Activated naive CD8-positive, alpha-beta T cell treated with anti-CD3 and anti-CD28 coated beads for 36 hours (primary cell): ENCODE data around the gene PRSS36. TPM values are rescaled to one million over a fixed set of nuclear protein-coding genes. Genes with fewer than 3 reads are reported as not detected.
"Not testable (repeated sequence)": the region's sequence is repeated elsewhere in the genome, so short reads cannot be mapped to it uniquely, and the experiment has no call there.

Source experiments
- DNase-seq: peaks from one replicate; pipeline ENCODE4 v3.0.0; 2021
- H3K27ac Mint-ChIP-seq: one replicate; pipeline ENCODE4 v1.8.0; 2022; ENCODE audit warnings: mild to moderate bottlenecking, moderate library complexity, mixed read lengths
- H3K27me3 Mint-ChIP-seq: one replicate; pipeline ENCODE4 v1.8.0; 2022; ENCODE audit warnings: mild to moderate bottlenecking, mixed read lengths
- H3K36me3 Mint-ChIP-seq: one replicate; pipeline ENCODE4 v1.8.0; 2021; ENCODE audit warnings: mild to moderate bottlenecking, mixed read lengths
- H3K4me1 Mint-ChIP-seq: one replicate; pipeline ENCODE4 v1.8.0; 2021; ENCODE audit warnings: mixed read lengths
- H3K4me3 Mint-ChIP-seq: one replicate; pipeline ENCODE4 v1.8.0; 2022; ENCODE audit warnings: mild to moderate bottlenecking, moderate library complexity, mixed read lengths
- H3K9me3 Mint-ChIP-seq: one replicate; pipeline ENCODE4 v1.8.0; 2022; ENCODE audit warnings: mixed read lengths
- total RNA-seq, 2 experiments: library from RNA; stranded (reverse); gene quantifications; one replicate each; pipeline ENCODE4 v1.2.3, GENCODE V29; 2021

Gene PRSS36
- total RNA-seq, 2 experiments from 2014 or later = 0.74 TPM; not detected in 1

DNA sequence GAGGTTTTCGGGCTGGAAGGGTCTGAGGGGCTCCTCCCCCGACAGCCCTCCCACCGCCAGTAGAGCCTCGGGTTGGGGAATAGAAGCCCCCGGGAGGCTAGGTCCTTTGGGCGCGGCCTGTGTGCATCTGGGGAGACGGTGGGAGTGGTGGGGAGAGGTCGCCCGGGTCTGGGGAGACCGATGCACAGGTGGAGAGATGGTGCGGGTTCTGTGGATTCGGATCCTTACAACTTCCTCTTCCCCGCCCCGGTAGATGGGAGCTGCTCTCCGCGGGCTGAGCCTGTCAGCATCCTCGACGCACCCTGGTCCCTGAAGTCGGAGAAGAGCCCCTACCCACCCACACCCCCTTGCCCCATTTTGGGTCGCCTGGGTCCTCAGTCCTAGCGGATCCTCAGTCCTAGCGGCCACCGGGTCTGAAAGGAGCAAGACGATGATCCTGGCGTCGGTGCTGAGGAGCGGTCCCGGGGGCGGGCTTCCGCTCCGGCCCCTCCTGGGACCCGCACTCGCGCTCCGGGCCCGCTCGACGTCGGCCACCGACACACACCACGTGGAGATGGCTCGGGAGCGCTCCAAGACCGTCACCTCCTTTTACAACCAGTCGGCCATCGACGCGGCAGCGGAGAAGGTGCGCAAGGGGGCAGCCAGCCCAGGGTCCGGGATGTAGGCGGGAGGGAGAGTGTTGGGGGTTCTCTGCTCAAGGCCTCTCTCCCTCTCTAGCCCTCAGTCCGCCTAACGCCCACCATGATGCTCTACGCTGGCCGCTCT lies 40.9 kb downstream of the PRSS36 start:
- no peaks in the 10 kb centered on the region for H3K27me3 Mint-ChIP-seq
- peak overlapping the region; percentile 42 for H3K27ac Mint-ChIP-seq
- no peaks in the 10 kb centered on the region for H3K9me3 Mint-ChIP-seq
- H3K36me3 Mint-ChIP-seq = peaks cover 8% of the 10 kb centered on the region
- peaks cover 21% of the 10 kb centered on the region for H3K4me1 Mint-ChIP-seq
- peak overlapping the region; percentile 81 for H3K4me3 Mint-ChIP-seq
- DNase-seq = no peak

GRCh38 chr16:31108035-31108793 lies 41.7 kb downstream of the PRSS36 start, which contains the start of gene BCKDK:
TSS of gene BCKDK (plus strand) at chr16:31108386. CDS start at chr16:31109224, 838 bp downstream.
- peak; percentile 85 for DNase-seq
- H3K27ac Mint-ChIP-seq = peak within 1 kb of the TSS; percentile 95
- H3K36me3 Mint-ChIP-seq = peaks cover 8% of the 10 kb centered on the region
- H3K4me3 Mint-ChIP-seq = peak within 1 kb of the TSS; percentile 81
- no peaks in the 10 kb centered on the region for H3K27me3 Mint-ChIP-seq
- no peaks in the 10 kb centered on the region for H3K9me3 Mint-ChIP-seq
- peaks cover 21% of the 10 kb centered on the region for H3K4me1 Mint-ChIP-seq

- DNase-seq = peak; percentile 53
- Mint-ChIP-seq H3K4me1 (peaks cover 21% of the 10 kb centered on the region), H3K4me3 (peak overlapping the region; percentile 81), H3K9me3 (no peaks in the 10 kb centered on the region), H3K27ac (peak overlapping the region; percentile 95), H3K27me3 (no peaks in the 10 kb centered on the region), H3K36me3 (peaks cover 8% of the 10 kb centered on the region)
Measured at GRCh38 chr16:31107465-31107867, 42.4 kb downstream of the PRSS36 start.

GRCh38 chr16:31106509-31107464 lies 43.1 kb downstream of the PRSS36 start:
- H3K4me1 Mint-ChIP-seq = peaks cover 21% of the 10 kb centered on the region
- peak overlapping the region; percentile 81 for H3K4me3 Mint-ChIP-seq
- H3K36me3 Mint-ChIP-seq = peaks cover 8% of the 10 kb centered on the region
- H3K27ac Mint-ChIP-seq = peak overlapping the region; percentile 95
- H3K9me3 Mint-ChIP-seq = no peaks in the 10 kb centered on the region
- no peak for DNase-seq
- H3K27me3 Mint-ChIP-seq = no peaks in the 10 kb centered on the region

DNA sequence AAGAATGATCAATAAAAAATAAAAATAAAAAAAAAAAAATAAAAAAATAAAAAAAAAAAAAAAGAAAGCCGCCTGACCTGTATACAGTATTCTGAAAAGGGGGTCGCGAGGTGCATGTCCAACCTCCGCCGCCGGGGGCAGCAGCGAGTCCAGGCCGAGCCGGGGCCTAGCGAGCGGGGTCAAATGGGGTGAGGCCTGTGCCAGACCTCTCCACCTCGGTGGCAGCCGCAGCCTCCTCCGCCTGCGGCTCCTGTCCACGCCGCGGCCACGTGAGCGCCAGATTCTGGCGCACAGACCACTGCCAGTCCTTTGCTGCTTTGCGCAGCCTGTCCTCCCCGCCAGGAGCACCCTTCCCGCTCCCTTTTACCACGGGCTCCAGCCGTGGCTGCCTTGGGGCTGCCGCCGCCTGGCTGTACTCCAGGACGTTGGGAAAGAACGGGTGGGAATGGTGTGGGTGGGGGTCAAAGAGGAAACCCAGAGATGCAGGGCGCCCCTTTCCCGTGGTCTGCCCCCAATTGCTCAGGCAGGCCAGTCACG lies 44.1 kb downstream of the PRSS36 start:
- Mint-ChIP-seq H3K27me3 (no peaks in the 10 kb centered on the region), H3K36me3 (peaks cover 8% of the 10 kb centered on the region), H3K4me3 (peak overlapping the region; percentile 18), H3K9me3 (no peaks in the 10 kb centered on the region), H3K4me1 (peaks cover 21% of the 10 kb centered on the region), H3K27ac (peak overlapping the region; percentile 48)
- DNase-seq = peak; percentile 87

DNA sequence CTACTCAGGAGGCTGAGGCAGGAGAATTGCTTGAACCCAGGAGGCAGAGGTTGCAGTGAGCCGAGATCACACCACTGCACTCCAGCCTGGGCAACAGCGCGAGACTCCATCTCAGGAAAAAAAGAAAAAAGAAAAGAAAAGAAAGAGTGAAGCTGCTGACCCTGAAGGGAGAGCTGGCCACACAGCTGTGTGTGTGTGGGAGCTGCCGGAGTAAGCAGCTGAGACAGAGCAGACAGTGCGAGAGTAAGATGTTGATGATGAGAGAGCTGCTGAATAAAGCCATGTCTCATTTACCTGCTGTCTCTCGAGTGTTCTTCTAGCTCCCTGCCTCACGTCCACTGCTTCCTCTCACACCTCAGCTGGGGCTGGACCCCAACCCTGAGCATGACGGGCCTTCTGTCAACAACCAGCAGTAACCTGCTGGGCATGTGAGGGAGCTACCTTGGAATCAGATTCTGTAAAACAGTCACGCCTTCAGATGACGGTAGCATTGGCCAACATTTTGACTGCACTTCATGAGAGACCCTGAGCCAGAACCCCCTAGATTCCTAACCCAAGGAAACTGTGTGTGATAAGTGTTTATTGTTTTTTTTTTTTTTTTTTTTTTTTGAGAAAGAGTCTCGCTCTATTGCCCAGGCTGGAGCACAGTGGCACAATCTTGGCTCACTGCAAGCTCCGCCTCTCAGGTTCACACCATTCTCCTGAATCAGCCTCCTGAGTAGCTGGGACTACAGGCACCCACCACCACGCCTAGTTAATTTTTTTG lies 48.8 kb downstream of the PRSS36 start:
- H3K27me3 Mint-ChIP-seq, H3K4me3 Mint-ChIP-seq, H3K4me1 Mint-ChIP-seq, H3K27ac Mint-ChIP-seq, H3K36me3 Mint-ChIP-seq, H3K9me3 Mint-ChIP-seq, DNase-seq: not testable (repeated sequence)

GRCh38 chr16:31099860-31100638 lies 49.8 kb downstream of the PRSS36 start:
- DNase-seq = no peak
- no peak overlapping the region for H3K4me3 Mint-ChIP-seq
- H3K27me3 Mint-ChIP-seq = no peaks in the 10 kb centered on the region
- no peaks in the 10 kb centered on the region for H3K9me3 Mint-ChIP-seq
- H3K4me1 Mint-ChIP-seq = peaks cover 8% of the 10 kb centered on the region
- no peaks in the 10 kb centered on the region for H3K36me3 Mint-ChIP-seq
- no peak overlapping the region for H3K27ac Mint-ChIP-seq

- no peaks in the 10 kb centered on the region for H3K27me3 Mint-ChIP-seq
- H3K27ac Mint-ChIP-seq = peak within 1 kb of the TSS; percentile 93
Measured at GRCh38 chr16:31094424-31095120, 55.3 kb downstream of the PRSS36 start, which contains the start of gene VKORC1. TSS of gene VKORC1 (minus strand) at chr16:31094797. CDS start at chr16:31094729, 68 bp downstream.

GRCh38 chr16:31094088-31094423 lies 55.8 kb downstream of the PRSS36 start:
- H3K27me3 Mint-ChIP-seq = no peaks in the 10 kb centered on the region
- H3K4me1 Mint-ChIP-seq = peaks cover 17% of the 10 kb centered on the region
- H3K9me3 Mint-ChIP-seq = no peaks in the 10 kb centered on the region
- H3K4me3 Mint-ChIP-seq = peak overlapping the region; percentile 100
- DNase-seq = no peak
- peak overlapping the region; percentile 93 for H3K27ac Mint-ChIP-seq
- H3K36me3 Mint-ChIP-seq = peaks cover 12% of the 10 kb centered on the region

More at GRCh38 chr16:31094424-31095120, 55.3 kb downstream of the PRSS36 start, which contains the start of gene VKORC1:
- DNase-seq = peak; percentile 92
- Mint-ChIP-seq H3K4me3 (peak within 1 kb of the TSS; percentile 100), H3K36me3 (peaks cover 12% of the 10 kb centered on the region), H3K4me1 (peaks cover 17% of the 10 kb centered on the region), H3K9me3 (no peaks in the 10 kb centered on the region)

GRCh38 chr16:31093132-31093703 lies 56.6 kb downstream of the PRSS36 start:
- H3K27me3 Mint-ChIP-seq = no peaks in the 10 kb centered on the region
- H3K4me3 Mint-ChIP-seq = peak overlapping the region; percentile 100
- H3K4me1 Mint-ChIP-seq = peaks cover 17% of the 10 kb centered on the region
- DNase-seq = no peak
- no peak overlapping the region for H3K27ac Mint-ChIP-seq
- peaks cover 12% of the 10 kb centered on the region for H3K36me3 Mint-ChIP-seq
- no peaks in the 10 kb centered on the region for H3K9me3 Mint-ChIP-seq

DNA sequence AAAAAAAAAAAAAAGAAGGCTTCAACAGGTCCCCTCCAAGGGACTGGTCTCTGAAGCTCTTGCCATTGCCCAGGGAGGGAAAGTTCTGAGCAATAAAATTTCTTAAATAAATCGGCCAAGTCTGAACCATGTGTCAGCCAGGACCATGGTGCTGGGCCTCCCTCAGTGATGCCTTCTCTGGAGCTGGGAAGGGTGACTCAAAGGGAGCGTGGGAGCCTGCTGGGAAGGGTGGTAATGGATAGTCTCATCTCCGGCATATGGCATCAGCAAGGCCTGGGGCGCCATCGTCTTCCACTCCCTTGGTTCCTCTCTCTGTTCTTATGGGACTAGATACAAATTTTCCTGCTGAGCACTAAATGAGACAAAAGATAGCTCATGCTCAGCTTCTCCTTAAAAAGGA lies 57.5 kb downstream of the PRSS36 start:
- no peak overlapping the region for H3K4me3 Mint-ChIP-seq
- H3K36me3 Mint-ChIP-seq = peaks cover 12% of the 10 kb centered on the region
- no peaks in the 10 kb centered on the region for H3K9me3 Mint-ChIP-seq
- DNase-seq = no peak
- peaks cover 17% of the 10 kb centered on the region for H3K4me1 Mint-ChIP-seq
- no peaks in the 10 kb centered on the region for H3K27me3 Mint-ChIP-seq
- no peak overlapping the region for H3K27ac Mint-ChIP-seq

GRCh38 chr16:31090540-31090939 lies 59.3 kb downstream of the PRSS36 start:
- H3K9me3 Mint-ChIP-seq = no peaks in the 10 kb centered on the region
- DNase-seq = no peak
- H3K4me3 Mint-ChIP-seq = no peak overlapping the region
- peaks cover 12% of the 10 kb centered on the region for H3K36me3 Mint-ChIP-seq
- peaks cover 12% of the 10 kb centered on the region for H3K4me1 Mint-ChIP-seq
- H3K27me3 Mint-ChIP-seq = no peaks in the 10 kb centered on the region
- H3K27ac Mint-ChIP-seq = no peak overlapping the region
